ENCODE measurements around the gene ITGB5.

Gene ITGB5

DNA sequence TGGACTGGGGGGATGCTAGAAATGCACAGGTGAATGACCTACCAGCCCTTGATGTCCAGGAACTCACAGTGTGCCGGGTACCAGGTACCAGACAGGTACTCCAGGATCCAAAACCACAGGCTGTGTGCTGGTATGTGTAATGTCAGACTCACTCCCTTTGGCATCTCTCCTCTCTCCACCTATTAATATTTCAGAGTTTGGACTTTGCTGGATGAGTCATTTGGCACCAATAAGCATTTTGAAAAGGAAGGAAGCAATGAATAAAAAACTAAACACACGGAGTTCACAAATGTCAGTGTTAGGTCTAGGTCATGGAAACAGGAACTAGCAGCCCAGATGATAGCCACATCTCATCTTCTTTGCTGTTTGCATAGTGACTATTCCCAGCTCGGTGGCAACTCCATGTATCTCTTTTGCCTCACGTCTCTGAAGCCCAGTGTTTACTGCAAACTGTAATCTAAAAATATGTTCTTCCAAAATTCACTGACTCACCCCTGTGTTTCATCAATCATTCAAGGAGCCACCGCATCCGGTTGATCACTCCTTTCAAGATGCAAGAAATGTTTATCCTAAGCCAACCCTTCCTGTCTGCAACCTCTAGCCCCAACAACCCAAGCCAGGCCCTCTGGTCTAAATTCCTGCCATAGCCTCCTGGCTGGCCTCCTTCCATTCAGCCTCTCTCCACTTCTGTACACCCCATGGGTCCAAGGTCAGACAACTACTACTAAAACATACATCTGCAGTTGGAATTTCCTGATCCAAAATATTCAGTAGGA, 8.4 kb downstream of the ITGB5 start:
- Histone ChIP-seq H3K4me3 (peak overlapping the region; percentile 27), H3K27ac (peak overlapping the region; percentile 76 to 90)
- TF ChIP-seq CTCF (IDR thresholded peaks at IDR 0.05) = no peak
- peak; percentile 85 for DNase-seq (ENCODE audit: low spot score)

DNA sequence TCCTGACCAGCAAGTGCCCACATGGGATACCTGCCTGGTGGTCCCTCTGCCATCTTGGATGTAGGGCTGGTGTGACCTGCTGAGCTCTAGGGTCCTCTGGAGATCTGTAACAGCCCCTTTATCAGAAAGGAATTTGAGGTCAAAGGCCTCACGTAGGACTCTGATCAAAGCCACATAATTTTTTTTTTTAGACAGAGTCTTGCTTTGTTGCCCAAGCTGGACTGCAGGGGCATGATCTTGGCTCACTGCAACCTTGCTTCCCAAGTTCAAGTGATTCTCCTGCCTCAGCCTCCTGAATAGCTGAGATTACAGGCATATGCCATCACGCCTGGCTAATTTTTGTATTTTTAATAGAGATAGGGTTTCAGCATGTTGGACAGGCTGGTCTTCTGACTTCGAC, 9.5 kb downstream of the ITGB5 start:
- Histone ChIP-seq H3K4me3 (no peak overlapping the region), H3K27ac (peak overlapping the region; percentile 76 to 90)
- no peak for DNase-seq (ENCODE audit: low spot score)
- TF ChIP-seq CTCF (IDR thresholded peaks at IDR 0.05) = no peak

GRCh38 chr3:124876401-124876878, 10.7 kb downstream of the ITGB5 start:
- H3K4me3 ChIP-seq = no peak overlapping the region

DNA sequence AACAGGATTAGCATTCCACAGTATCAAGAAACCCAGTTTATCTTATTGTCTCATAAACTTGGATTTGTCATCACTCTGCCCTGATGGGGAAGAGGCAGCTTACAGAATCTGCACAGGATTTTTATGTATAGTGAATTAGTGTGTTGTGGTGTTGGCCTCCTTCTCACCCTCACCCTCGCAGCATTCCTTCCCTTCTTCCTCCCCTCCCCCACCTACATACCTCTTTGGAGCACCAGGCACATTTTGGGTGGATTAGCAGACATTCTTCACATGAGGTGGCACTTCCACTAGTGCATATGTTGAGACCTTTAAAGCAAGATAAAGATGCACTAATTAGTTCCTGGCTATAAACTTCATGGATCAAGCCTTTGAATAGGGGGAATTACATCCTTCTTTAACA, 13.9 kb downstream of the ITGB5 start:
- DNase-seq (ENCODE audit: low spot score) = no peak
- TF ChIP-seq CTCF (IDR thresholded peaks at IDR 0.05) = no peak
- Histone ChIP-seq H3K27ac (peak overlapping the region in 1 of 2 donors; percentile 36), H3K4me3 (no peak overlapping the region)

More at GRCh38 chr3:124876401-124876878, 10.7 kb downstream of the ITGB5 start:
- DNase-seq (ENCODE audit: low spot score) = no peak
- H3K27ac ChIP-seq = peak overlapping the region; percentile 76 to 82
- TF ChIP-seq CTCF (IDR thresholded peaks at IDR 0.05) = no peak

GRCh38 chr3:124867511-124867910, 19.7 kb downstream of the ITGB5 start:
- TF ChIP-seq CTCF (IDR thresholded peaks at IDR 0.05) = no peak
- DNase-seq (ENCODE audit: low spot score) = no peak
- Histone ChIP-seq H3K4me3 (no peak overlapping the region), H3K27ac (no peak overlapping the region)

DNA sequence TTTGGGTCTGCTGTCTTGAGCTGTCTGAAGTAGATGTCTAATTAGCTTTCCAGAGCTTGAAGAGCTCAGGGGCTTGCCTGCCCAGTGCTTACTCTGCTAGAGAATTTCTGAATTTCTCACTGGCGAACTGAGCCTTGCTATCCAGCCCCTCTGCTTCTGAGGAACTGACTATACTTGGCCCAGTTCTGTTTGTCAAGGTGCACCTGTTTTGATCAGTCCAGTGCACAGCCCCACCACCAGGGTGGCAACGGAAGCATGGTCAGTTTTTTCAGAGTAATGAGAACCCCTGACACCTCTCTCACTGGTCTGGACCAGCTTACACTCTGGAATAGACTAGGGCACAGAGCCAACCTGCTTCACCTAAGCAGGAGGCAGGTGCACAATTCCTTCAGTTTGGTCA, 25.2 kb downstream of the ITGB5 start:
- DNase-seq (ENCODE audit: low spot score) = no peak
- no peak for TF ChIP-seq CTCF (IDR thresholded peaks at IDR 0.05)
- no peak overlapping the region for H3K4me3 ChIP-seq
- H3K27ac ChIP-seq = peak overlapping the region; percentile 65 to 66

- Histone ChIP-seq H3K4me3 (no peak overlapping the region), H3K27ac (peak overlapping the region; percentile 76 to 79)
- no peak for DNase-seq (ENCODE audit: low spot score)
- no peak for TF ChIP-seq CTCF (IDR thresholded peaks at IDR 0.05)
These were observed 26.1 kb downstream of the ITGB5 start for GRCh38 chr3:124861041-124861440.

Data from coronary artery (tissue), 2 donors.